Stimulated activated naive CD4-positive, alpha-beta T cell treated with Interleukin-2 at 50 U/mL for 16 hours (primary cell): ENCODE measurements around the gene CARD18.
A peak's percentile ranks its signal among the peaks of the same experiment; 100 is the strongest.
"Not testable (repeated sequence)": the region's sequence is repeated elsewhere in the genome, so short reads cannot be mapped to it uniquely, and the experiment has no call there.

Experiments used
- DNase-seq: peaks from one replicate; lab custom pipeline; 2025; lab: John Stamatoyannopoulos, UW

Gene CARD18

GRCh38 chr11:105132716-105133511 lies 6.7 kb downstream of the CARD18 start:
- no peak for DNase-seq

DNA sequence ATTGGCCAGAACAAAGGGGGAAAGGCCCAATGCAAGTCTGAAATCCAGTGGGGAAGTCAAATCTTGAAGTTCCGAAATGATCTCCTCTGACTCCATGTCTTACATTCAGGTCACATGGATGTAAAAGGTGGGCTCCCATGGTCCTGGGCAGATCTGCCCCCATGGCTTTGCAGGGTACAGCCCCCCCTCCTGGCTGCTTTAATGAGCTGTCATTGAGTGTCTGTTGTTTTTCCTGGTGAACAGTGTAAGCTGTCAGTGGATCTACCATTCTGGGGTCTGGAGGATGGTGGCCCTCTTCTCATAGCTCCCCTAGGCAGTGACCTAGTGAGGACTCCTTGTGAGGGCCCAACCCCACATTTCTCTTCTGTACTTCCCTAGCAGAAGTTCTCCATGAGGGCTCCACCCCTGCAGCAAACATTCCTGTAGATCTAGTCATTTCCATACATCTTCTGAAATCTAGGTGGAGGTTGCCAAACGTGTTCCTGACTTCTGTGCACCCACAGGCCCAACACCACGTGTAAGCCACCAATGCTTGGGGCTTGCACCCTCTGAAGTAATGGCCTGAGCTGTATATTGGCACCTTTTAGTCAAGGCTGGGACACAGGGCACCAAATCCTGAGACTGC lies 9.3 kb downstream of the CARD18 start:
- no peak for DNase-seq

DNA sequence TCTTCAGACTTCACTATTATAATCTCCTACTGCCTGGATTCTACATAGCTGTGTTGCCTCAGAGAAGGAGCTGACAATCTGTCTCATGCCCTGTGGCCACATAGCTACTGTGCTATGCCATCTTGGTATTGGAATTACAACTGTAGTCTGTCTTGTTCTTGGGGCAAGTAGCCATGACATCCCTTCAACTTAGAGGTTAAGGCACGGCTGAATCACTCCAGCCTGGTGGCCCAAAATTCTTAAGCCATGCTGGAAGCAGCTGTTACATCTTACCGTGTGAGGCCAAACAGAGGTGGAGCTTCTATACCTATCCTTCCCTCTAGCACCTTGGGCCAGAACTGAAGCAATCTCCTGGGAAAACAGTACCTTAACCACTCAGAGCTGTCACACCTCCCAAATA lies 14.8 kb downstream of the CARD18 start:
- DNase-seq: no peak

DNA sequence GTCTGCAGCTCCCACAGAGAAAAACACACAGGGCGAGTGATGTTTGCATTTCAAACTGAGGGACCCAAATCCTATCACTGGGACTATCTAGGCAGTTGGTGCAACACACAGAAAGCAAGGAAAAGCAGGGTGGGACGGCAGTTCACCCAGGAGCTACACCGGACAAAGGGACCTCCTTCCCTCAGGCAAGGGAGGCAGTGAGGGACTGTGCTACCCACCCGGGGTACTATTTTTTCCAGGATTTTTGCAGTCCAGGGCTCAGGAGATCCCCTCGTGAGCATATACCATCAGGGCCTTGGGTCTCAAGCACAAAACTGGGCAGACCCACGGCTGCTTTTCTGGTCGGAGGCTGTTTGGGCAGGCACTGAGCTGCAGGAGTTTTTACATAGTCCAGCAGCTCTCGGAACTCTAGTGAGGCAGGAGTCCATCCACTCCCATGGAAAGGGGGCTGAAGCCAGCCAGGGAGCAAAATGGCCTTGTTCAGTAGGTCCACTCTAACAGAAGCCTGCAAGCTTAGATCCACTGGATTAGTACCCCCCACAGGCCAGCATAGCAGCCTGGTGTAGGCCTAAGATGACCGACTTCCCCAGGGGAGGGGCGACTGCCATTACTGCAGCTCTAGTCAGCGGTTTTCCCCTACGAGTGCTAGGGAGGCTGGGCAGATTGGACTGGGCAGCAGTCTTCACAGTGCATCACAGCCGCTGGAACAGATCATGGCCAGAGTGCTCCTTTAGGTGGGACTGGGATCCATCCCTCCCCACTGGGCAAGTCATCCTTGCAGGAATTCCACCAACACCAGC lies 28.2 kb downstream of the CARD18 start:
- DNase-seq: no peak

DNA sequence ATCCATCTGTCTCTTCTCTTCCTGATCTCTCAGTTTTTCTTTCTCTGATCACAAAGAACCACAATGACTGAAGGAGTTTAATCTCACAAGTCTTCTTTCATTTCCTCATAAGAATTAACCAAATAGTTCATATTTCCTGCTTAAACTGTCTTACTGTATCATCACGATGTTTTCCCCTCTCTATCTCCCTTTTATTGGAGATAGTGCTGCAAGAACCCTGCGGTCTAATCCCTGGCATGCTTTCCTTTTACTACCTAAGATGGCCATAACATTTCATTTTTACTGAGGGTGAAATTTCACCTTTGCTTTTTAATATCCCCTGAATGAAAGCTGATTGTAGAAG lies 28.9 kb downstream of the CARD18 start:
- no peak for DNase-seq

GRCh38 chr11:105109855-105110687 lies 29.5 kb downstream of the CARD18 start:
- no peak for DNase-seq

DNA sequence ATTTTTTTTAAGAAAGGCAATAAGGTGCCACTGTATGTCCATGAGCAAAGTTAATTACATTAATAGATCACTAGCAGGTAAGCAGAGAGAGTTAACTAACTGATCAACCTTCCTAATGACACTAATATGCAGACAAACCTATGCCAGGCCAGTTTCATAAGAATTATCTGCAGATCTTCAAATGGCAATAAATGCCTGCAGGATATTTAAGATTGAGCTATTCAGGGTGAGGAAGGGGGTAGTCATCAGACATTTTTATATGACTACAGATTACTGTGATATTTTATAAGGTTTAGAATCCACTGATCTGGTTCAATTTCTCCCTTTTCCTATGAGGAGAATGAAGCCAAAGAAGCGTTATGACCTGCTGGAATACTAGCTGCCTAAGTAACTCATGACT lies 30.2 kb downstream of the CARD18 start:
- no peak for DNase-seq

- no peak for DNase-seq
These were observed 31.3 kb downstream of the CARD18 start for GRCh38 chr11:105108247-105108646.

DNA sequence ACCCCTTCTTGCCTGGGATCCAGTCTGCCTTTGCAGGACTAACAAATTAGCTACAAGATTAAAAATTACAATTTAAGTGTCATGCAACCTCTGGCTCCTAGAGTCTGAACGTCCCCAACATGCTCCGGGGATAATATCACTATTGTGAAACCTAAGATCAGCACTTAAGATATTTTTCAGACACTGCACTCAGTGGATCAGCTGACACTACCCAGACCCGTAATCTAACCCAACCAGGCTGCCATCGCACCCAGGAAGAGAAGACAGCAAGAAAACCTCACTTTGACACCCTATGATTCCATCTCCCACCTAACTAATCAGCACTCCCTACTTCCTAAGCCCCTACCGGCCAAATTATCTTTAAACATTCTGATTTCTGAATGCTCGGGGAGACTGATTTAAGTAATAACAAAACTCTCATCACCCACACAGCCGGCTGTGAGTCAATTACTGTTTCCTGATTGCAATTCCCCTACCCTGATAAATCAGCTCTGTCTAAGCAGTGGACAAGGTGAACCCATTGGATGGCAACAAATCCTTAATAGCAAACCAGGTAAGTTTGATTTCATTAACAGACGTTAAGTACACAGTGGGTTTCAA lies 32.2 kb downstream of the CARD18 start:
- peak; percentile 29 for DNase-seq

DNA sequence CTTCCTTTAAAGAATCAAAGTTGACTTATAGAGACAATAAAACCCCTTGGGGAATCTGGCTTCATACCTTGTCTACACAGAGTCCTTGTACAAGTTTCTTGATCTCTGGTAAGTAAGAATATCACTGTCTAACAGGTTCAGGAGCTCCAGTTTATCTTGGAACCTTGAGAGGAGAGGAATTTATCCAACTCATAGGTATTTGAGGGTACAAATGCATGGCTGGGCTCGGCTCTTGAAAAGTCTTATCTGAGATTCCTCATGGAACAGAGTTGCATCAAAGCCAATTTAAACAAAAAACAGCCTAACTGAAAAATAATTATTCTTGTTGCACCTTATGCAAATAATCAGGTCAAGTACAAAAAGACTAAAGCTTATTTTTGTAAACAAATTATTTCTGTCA lies 33.4 kb downstream of the CARD18 start:
- DNase-seq: no peak

DNA sequence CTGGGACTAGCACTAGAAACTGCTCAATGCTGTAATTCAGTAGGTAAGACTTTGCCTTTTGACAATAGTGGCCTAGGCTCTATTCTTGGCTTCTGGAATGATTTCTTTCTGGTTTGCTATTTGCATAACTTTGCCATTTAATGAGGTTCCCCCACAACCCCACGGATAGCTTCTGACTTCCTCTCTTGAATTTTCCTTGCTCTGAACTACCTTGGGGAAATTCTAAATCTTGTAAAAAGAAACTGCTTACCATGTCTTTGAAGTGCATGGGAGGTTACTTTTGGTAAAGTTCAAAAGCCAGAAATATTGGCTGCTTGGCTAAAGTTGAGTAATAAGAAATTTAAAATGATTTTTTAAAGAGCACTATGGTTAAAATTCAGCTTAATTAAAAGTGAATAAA lies 35.3 kb downstream of the CARD18 start:
- DNase-seq: no peak

GRCh38 chr11:105103336-105103735 lies 36.2 kb downstream of the CARD18 start:
- DNase-seq: no peak

DNA sequence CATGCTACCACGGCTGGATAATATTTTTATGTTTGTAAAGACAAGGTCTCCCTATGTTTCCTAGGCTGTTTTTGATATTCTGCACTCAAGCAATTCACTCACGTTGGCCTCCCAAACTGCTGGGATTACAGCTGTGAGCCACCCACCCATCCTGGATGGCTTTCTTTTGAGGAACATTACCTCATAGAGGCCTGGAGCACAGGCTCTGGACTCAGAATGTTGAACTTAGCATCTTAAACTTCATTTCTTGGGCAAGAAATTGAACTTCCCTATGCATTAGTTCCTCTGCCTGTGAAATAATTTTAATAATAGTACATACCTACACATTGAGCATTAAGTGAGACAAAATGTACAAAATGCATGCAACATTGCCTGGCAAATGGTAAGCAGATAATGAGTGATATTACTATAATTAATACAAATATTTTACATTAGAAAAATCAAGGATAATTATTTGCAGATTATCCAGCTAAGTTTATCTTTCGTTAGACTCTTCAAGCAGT lies 37.4 kb downstream of the CARD18 start:
- not testable (repeated sequence) for DNase-seq

DNA sequence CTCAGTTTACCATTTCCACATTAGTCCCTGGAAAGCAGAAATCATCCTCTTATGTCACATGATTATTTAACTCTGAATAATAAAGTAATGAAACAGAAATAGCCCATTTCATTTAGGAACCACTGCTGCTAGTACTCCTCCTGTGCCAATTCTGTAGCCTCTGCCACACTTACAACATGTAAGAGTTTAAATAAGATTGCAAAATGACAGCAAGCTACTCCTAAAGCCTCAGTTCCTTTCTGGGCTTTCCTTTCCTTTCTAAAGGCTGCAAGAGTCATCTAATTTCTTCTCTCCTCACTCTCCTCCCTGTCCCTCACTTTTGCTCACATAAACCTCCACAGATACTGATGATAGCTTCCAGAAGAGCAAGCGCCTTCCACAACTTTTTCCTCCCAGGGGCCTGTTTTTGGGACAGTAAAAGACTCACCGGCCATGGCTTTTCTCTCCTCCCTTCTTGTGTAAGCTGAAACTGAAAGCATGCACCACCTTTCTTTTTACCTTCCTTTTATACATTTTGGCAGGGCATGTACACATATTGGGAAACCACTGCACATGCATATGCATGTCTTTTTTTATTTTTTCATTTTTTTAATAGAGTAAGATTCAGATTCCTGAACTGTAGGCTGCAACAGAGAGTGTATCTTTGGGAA lies 38.5 kb downstream of the CARD18 start:
- no peak for DNase-seq

DNA sequence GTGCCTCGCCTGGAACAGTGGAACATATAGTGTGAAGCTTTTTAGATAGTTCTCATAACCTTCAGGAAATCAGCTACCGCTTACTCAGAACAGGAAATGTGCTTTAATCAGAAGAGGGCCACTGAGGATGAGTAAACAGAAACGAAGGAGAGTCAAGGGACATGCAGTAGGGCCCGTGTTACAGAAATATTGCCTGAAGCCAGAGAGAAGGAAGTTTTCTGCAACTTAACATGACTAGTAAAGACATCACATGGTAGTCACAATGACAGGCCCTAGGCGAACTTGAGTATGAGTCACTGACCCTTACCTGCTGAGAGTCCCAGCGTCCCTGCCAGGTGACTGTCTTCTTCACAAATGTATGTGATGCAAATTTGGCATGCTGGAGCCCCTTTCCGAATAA lies 39.4 kb downstream of the CARD18 start:
- no peak for DNase-seq

- not testable (repeated sequence) for DNase-seq
These were observed 40.0 kb downstream of the CARD18 start for GRCh38 chr11:105099594-105099993.

DNA sequence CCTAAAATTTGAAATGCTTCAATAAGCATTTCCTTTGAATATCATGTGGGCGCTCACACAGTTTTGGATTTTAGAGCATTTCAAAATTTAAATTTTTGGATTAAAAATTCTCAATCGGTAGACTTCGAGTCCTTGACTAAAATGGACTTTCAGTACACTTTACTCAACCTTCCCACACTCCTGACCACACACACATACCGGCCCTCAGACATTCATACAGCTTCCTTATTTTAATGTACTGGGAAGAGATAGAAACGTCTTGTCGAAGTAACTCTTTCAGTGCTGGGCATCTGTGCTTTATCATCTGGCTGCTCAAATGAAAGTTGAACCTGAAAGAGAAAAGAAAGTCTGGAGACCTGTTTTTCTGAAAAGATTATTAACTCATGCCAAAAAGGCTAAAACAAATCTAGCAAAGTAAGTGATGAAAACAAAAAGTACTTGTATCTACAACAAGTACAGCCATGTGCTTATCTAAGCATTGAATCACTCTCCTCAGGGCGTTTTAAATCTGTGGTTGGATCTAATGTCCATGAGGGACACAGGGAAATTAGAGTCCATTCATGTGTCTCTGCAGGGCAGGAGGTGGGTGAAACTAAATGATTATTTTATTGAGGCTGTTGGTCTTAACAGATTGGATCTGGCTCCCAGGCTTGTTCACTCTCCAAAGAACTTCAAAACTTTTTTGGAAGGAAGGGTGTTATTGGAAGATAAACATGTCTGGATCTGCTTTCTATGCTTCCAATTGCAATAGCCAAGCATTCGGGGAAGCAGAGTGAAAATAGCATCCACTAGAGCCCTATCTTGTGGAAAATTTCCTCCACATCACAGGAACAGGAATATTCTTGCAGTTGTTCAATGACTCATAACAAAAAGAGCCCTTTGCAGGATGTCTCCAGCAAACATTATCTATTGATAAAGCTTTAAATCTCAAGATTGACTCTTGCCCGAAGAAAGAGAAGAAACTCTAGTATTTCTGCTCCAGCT lies 47.0 kb downstream of the CARD18 start:
- no peak for DNase-seq
